LHCN-M2 (cell line): ENCODE results near the gene NLGN4Y. TPM values are rescaled to one million over a fixed set of nuclear protein-coding genes. Genes with fewer than 3 reads are reported as not detected.
A peak's percentile ranks its signal among the peaks of the same experiment; 100 is the strongest.

Source experiments
- DNase-seq: peaks from one replicate; pipeline ENCODE4 v3.0.0-alpha.2; 2012; ENCODE audit warnings: low read depth
- polyA plus RNA-seq: library from polyadenylated mRNA; unstranded; fragments of >200 nt; gene quantifications from one replicate; pipeline ENCODE4 v1.2.1, GENCODE V29; 2012; ENCODE audit warnings: missing spikeins
- total RNA-seq: library from RNA; depleted of rRNA; stranded (reverse); fragments of >200 nt; gene quantifications from 2 replicates; pipeline ENCODE4 v1.2.3, GENCODE V29; 2014; rRNA removed

The NLGN4Y gene
- total RNA-seq, result 4.4 and 7.9 TPM in 2 replicates
- polyA plus RNA-seq, result 1.4 TPM

- DNase-seq, result peak; percentile 7
These were observed at the start of gene NLGN4Y for GRCh38 chrY:14524272-14525231. NLGN4Y (plus strand) TSS chrY:14524529; CDS start chrY:14622120, 97,591 bp downstream.

- no peak for DNase-seq
These were observed 38.4 kb upstream of the NLGN4Y start for GRCh38 chrY:14485935-14486334.

DNA sequence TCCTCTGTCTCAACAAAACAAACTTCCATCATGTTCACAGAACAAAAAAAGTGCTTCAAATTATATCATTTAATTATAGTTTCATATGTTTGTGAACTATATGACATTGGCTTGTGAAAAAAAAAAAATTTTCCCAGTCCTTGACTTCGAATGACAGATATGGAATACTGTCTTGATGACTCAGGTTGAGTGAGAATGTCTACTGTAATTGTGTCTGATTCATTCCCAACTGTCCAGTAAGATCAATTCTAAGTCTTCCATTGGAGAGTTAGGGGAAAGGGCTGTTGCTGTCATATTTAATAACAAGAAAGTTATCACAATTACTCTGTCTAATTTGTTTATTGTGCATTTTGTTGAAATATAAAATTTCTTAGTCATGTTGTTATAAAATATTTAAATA lies 34.1 kb upstream of the NLGN4Y start:
- no peak for DNase-seq

DNA sequence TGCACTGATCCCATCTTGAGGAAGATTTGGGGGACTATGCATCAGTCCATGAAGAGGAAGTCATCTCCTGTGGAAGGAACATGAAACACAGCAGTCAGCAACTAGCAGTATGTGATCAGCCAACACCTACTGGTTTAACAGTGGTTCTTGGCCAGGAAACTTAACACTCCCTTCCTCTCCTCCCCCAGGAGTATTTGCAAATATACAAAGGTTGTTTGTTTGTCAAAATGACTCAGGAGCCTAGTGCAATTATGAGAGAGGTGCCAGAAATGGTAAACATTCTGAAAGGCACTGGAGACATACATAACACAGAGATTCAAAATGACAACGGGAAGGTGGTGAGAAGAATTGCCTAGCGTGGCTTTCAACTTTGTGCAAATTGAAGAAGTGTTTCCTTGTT lies 26.3 kb upstream of the NLGN4Y start:
- no peak for DNase-seq

GRCh38 chrY:14504592-14504991 lies 19.7 kb upstream of the NLGN4Y start:
- DNase-seq, result no peak

GRCh38 chrY:14522379-14522950 lies 1.9 kb upstream of the NLGN4Y start:
- DNase-seq, result no peak

- no peak for DNase-seq
These were observed 648 bp upstream of the NLGN4Y start for GRCh38 chrY:14523491-14524271.

DNA sequence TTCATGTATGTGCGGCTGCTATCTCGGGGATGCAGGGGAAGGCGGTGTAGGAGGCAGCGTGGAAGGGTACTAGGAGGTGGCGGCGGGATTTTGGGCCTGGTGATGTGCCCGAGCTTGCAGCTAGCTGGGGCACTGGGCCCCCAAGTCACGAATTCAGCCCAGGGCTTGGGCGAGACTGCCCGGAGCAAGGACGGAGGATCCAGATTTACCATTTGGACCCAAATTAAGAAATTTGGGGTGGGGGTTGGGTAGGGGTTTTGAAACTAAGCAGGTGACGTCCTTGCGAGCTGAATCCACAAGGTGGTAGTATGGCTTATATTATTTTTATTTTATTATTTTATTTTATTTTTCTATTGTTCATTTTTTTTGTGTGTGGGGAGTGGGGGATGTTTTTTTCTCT lies 986 bp downstream of the NLGN4Y start:
- peak; percentile 11 for DNase-seq

DNA sequence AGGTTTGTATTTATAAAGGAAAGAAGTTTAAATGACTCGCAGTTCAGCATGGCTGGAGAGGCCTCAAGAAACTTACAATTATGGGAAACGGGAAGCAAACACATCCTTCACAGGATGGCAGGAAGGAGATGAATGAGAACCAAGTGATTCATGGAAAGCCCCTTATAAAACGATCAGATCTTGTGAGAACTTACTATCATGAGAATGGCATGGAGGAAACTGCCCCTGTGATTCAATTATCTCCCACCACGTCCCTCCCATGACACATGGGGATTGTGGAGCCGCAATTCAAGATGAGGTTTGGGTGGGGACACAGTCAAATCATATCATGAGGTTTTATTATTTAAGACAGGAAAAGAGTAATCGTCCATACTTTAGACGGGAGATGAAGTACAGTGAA lies 4.0 kb downstream of the NLGN4Y start:
- no peak for DNase-seq

DNA sequence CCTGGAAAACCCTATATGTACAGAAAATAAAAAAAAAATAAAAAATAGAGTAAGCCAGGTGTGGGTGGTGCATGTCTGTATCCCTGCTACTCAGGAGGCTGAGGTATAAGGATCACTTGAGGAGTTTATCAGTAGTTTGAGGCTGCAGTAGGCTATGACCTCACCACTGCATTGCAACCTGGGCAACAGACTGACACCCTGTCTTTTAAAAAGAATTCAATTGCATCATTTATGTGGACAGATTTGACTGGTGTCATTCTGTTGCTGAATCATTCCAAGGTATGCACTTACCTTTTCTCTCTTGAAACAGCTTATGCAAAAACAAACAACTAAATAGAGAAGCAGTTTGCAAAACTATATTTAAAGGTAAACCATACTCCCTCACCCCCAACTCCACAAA lies 12.4 kb downstream of the NLGN4Y start:
- DNase-seq, result no peak

DNA sequence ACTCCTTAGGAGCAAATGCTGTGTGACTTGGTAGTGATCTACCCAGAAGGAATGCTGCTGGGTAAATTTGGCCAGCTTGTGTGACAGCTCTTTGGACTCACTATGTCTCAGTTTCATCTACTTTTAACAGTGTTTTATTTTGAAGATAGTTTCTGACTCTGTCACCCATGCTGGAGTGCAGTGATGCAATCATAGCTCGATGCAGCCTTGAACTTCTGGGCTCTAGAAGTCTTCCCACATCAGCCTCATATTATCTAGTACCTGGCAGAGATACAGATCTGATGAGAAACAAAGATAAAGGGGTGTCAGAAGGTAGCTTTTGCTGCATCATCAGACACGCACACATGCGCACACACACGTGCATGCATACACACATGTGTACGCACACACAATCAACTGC lies 19.2 kb downstream of the NLGN4Y start:
- DNase-seq, result no peak

- DNase-seq, result no peak
These were observed 57.0 kb downstream of the NLGN4Y start for GRCh38 chrY:14581294-14581693.

DNA sequence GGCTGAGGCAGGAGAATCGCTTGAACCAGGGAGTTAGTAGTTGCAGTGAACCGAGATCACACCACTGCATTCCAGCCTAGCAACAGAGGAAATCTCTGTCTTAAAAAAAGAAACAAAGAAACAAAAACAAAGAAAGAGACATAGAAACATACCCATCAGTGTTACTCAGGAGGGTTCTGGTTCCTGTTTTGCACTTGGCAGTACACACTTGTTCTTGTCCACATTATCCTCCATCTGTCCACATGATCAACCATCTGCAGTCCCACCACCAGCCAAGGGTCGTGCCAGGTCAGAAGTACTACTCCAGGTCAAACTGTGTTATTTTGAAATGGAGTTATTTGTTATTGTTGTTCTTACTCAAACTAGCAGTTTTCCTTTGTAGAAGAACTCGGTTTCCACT lies 62.4 kb downstream of the NLGN4Y start:
- peak; percentile 34 for DNase-seq

DNA sequence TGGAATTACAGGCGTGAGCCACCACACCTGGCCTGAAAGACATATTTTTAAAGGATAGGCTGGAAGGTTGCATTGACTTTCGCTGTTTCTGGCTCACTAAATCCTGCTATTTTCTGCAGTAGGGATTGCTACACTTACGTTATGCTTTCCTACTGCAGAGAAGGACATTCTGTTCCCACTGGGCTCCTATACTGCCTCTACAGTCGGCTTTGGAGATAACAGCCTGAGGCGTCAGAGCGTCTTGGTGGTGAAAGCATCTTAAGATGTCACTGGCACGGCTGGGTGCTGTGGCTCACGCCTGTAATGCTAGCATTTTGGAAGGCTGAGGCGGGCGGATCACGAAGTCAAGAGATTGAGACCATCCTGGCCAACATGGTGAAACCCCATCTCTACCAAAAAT lies 77.0 kb downstream of the NLGN4Y start:
- no peak for DNase-seq

DNA sequence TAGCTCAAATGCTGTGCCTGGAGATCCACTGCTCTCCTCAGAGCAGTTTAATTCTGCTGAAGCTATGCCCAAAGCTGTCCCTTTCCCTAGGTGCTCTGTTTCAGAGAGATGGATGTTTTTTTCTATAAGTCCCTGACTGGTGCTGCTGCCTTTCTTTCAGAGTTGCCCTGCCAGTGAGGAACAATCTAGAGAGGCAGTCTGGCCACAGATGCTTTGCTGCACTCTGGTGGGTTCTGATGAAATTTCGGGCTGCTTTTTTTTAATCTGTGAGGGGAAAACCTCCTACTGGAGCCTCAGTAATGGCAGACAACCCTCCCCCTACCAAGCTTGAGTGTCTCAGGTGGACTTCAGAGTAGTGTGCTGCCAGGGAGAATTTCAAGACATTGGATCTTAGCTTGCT lies 93.3 kb downstream of the NLGN4Y start:
- DNase-seq, result no peak

DNA sequence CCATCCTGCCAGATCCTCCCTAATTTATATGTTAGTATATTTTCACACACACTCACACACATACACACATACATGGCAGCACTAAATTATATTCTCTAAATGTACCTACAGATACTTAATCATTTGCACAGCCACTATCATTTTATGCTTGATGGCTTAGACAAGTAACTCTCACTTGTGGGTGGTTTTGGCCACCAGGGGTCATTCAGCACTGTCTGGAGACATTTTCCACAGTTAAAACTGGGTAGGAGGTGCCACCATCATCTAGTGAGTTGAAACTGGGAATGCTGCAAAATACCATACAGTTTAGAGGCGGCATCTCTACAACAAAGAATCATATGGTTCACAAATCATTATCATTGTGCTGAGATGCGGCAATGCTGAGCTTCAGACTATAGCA lies 94.2 kb downstream of the NLGN4Y start:
- DNase-seq, result no peak

GRCh38 chrY:14628208-14628607 lies 103.9 kb downstream of the NLGN4Y start:
- DNase-seq, result no peak

DNA sequence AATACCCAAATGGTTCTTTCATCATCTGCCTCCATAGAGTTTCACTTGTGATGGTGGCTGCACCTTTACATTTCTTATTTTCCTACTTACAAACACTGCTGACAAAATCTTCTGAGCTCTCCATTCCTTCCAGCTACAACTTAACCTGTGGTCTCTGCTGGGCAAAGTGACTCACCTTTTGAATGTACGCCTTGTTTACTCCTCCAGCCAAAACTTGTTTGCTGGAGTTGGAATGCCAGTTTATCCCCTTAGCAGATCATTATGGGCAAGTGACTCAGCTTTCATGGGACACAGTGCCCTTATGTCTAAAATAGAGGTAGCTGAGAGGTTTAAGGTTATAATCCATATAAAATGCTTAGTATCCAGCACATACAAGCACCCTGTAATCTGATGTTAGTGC lies 107.3 kb downstream of the NLGN4Y start:
- peak; percentile 46 for DNase-seq

DNA sequence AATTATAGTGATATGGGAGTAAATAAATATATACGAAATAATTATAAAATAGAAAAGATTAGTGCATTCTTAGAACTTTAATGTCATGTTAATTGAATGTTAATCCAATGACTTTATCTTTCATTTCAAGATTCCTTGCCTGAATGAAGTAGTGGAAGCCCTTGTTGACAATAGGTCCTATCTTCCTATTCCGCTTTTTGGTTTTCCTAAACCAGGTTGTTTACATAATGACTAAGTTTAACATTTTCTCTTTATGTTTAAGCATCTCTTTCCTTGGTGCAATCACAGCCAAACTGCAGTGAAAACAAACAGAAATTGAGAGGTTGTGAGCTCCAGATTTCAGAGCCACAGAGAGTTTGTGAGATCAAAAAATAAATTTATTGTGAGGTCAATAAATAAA lies 109.4 kb downstream of the NLGN4Y start:
- no peak for DNase-seq

DNA sequence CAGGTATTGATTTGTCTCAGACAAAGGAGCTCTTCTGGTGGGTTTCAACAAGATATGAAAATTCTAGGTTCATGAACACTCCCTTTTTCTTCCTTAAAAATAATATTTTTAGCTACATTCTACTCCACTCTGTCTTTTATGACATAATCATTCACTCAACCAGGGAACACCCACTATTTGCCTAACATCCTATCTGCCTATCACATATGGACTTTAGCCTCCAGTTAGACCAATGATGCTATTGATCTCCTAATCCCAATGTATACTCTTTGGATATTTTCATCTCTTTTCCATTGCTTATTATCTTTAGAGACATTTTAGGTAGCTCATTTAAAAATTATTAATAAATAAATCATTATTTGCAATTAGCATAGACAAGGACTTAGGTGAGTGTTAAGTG lies 110.6 kb downstream of the NLGN4Y start:
- no peak for DNase-seq

DNA sequence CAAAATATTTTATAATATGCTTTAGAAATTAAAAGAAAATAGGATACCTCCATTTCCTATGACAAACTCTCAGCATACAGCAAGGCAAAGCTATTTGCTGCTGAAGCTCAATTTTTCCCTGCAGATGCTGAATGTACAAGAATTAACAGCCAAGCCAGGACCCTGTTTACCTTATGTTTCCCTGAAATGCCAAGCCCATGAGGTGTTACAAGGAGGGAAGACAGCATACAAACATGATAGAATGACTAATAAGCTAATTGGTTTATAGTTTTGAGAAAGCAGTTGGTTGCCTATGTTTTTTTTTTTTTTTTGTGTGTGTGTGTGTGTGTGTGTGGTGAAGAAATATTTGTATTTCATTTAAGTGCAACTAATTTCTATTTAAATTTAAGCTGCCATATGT lies 113.2 kb downstream of the NLGN4Y start:
- DNase-seq, result no peak

GRCh38 chrY:14641853-14642252 lies 117.5 kb downstream of the NLGN4Y start:
- peak; percentile 54 for DNase-seq
